SK-N-DZ (cell line): ENCODE data around the gene KDM7A.

Source experiments
- DNase-seq: peaks from one replicate; pipeline ENCODE4 v3.0.0-alpha.2; 2015; ENCODE audit warnings: low spot score

The KDM7A gene

GRCh38 chr7:140055833-140056232, 121.0 kb downstream of the KDM7A start:
- no peak for DNase-seq

GRCh38 chr7:140054751-140055150, 122.0 kb downstream of the KDM7A start:
- DNase-seq, result no peak

GRCh38 chr7:140053812-140054539, 122.8 kb downstream of the KDM7A start:
- no peak for DNase-seq

GRCh38 chr7:140051820-140052219, 125.0 kb downstream of the KDM7A start:
- DNase-seq, result no peak

GRCh38 chr7:140050100-140050499, 126.7 kb downstream of the KDM7A start:
- no peak for DNase-seq

GRCh38 chr7:140049339-140050024, 127.3 kb downstream of the KDM7A start:
- no peak for DNase-seq

- DNase-seq, result no peak
Measured at GRCh38 chr7:140048989-140049338, 127.8 kb downstream of the KDM7A start.

- DNase-seq, result no peak
Measured at GRCh38 chr7:140048138-140048537, 128.6 kb downstream of the KDM7A start.

GRCh38 chr7:140047197-140047596, 129.6 kb downstream of the KDM7A start:
- DNase-seq, result no peak

- DNase-seq, result no peak
Measured at GRCh38 chr7:140045697-140046096, 131.1 kb downstream of the KDM7A start.

- DNase-seq, result no peak
Measured at GRCh38 chr7:140044251-140044650, 132.5 kb downstream of the KDM7A start.

- DNase-seq, result no peak
Measured at GRCh38 chr7:140042386-140042670, 134.5 kb downstream of the KDM7A start.

- DNase-seq, result no peak
Measured at GRCh38 chr7:140041659-140042385, 135.0 kb downstream of the KDM7A start.

- no peak for DNase-seq
Measured at GRCh38 chr7:140039896-140040295, 136.9 kb downstream of the KDM7A start.

GRCh38 chr7:140039066-140039465, 137.7 kb downstream of the KDM7A start:
- no peak for DNase-seq

GRCh38 chr7:140036224-140036962, 140.4 kb downstream of the KDM7A start:
- DNase-seq, result peak; percentile 99

- no peak for DNase-seq
Measured at GRCh38 chr7:140035400-140036223, 141.2 kb downstream of the KDM7A start.
